ENCODE results near the gene RBM15.

The RBM15 gene

GRCh38 chr1:110364221-110364620 is 25.0 kb downstream of the RBM15 start:
- CTCF ChIA-PET, result interaction anchor here (0.7 kb wide), 1 partner anchor 66 kb away, joined by 3 read pairs; no protein-coding TSS in a partner anchor

GRCh38 chr1:110370827-110371226 is 31.6 kb downstream of the RBM15 start:
- POLR2A ChIA-PET, result no interaction called here
- Histone ChIP-seq H3K27ac (ENCODE audit: extremely low read depth, low read depth, low read length) (no peak overlapping the region), H3K4me1 (ENCODE audit: control insufficient read depth, insufficient read depth, low read length) (no peaks in the 10 kb centered on the region), H3K9me3 (ENCODE audit: control insufficient read depth, insufficient read depth, low read depth, low read length) (no peaks in the 10 kb centered on the region), H3K4me3 (ENCODE audit: low read depth, low read length) (no peak overlapping the region), H3K36me3 (ENCODE audit: control insufficient read depth in 2 of 2, insufficient read depth in 1 of 2, low read length in 2 of 2) (peaks cover 45 to 67% of the 10 kb centered on the region in 2 experiments)
- TF ChIP-seq, protein P1, sequence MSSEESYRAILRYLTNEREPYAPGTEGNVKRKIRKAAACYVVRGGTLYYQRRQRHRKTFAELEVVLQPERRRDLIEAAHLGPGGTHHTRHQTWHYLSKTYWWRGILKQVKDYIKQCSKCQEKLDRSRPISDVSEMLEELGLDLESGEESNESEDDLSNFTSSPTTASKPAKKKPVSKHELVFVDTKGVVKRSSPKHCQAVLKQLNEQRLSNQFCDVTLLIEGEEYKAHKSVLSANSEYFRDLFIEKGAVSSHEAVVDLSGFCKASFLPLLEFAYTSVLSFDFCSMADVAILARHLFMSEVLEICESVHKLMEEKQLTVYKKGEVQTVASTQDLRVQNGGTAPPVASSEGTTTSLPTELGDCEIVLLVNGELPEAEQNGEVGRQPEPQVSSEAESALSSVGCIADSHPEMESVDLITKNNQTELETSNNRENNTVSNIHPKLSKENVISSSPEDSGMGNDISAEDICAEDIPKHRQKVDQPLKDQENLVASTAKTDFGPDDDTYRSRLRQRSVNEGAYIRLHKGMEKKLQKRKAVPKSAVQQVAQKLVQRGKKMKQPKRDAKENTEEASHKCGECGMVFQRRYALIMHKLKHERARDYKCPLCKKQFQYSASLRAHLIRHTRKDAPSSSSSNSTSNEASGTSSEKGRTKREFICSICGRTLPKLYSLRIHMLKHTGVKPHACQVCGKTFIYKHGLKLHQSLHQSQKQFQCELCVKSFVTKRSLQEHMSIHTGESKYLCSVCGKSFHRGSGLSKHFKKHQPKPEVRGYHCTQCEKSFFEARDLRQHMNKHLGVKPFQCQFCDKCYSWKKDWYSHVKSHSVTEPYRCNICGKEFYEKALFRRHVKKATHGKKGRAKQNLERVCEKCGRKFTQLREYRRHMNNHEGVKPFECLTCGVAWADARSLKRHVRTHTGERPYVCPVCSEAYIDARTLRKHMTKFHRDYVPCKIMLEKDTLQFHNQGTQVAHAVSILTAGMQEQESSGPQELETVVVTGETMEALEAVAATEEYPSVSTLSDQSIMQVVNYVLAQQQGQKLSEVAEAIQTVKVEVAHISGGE (tag by site-specific recombination; conservative IDR thresholded peaks at IDR 0.05; ENCODE audit: low read depth), result no peak
- no peak for TF ChIP-seq ZBTB6 (tag by site-specific recombination; IDR thresholded peaks at IDR 0.05)
- TF ChIP-seq KLF1 (tag by site-specific recombination; IDR thresholded peaks at IDR 0.05), result no peak
- no peak for TF ChIP-seq ZBTB26 (tag by site-specific recombination; optimal IDR thresholded peaks at IDR 0.05)
- CTCF ChIA-PET, result no interaction called here

More at GRCh38 chr1:110364221-110364620, 25.0 kb downstream of the RBM15 start:
- Histone ChIP-seq H3K9me3 (ENCODE audit: control insufficient read depth, insufficient read depth, low read depth, low read length) (no peaks in the 10 kb centered on the region), H3K36me3 (ENCODE audit: control insufficient read depth in 2 of 2, insufficient read depth in 1 of 2, low read length in 2 of 2) (peaks cover 45 to 57% of the 10 kb centered on the region in 2 experiments), H3K4me1 (ENCODE audit: control insufficient read depth, insufficient read depth, low read length) (no peaks in the 10 kb centered on the region), H3K27ac (ENCODE audit: extremely low read depth, low read depth, low read length) (no peak overlapping the region), H3K4me3 (ENCODE audit: low read depth, low read length) (no peak overlapping the region)
- POLR2A ChIA-PET, result no interaction called here
- TF ChIP-seq, protein P2, sequence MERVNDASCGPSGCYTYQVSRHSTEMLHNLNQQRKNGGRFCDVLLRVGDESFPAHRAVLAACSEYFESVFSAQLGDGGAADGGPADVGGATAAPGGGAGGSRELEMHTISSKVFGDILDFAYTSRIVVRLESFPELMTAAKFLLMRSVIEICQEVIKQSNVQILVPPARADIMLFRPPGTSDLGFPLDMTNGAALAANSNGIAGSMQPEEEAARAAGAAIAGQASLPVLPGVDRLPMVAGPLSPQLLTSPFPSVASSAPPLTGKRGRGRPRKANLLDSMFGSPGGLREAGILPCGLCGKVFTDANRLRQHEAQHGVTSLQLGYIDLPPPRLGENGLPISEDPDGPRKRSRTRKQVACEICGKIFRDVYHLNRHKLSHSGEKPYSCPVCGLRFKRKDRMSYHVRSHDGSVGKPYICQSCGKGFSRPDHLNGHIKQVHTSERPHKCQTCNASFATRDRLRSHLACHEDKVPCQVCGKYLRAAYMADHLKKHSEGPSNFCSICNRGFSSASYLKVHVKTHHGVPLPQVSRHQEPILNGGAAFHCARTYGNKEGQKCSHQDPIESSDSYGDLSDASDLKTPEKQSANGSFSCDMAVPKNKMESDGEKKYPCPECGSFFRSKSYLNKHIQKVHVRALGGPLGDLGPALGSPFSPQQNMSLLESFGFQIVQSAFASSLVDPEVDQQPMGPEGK (tag by site-specific recombination; IDR thresholded peaks at IDR 0.05), result no peak
- TF ChIP-seq ZNF416 (tag by site-specific recombination; IDR thresholded peaks at IDR 0.05) (no peak), ZNF24 (tag by site-specific recombination; IDR thresholded peaks at IDR 0.05) (no peak), ZNF202 (tag by site-specific recombination; IDR thresholded peaks at IDR 0.05; ENCODE audit: borderline replicate concordance) (no peak)

- H3K4me3 ChIP-seq (ENCODE audit: low read depth, low read length), result no peak overlapping the region
- TF ChIP-seq SCRT1 (tag by site-specific recombination; IDR thresholded peaks at IDR 0.05; ENCODE audit: borderline replicate concordance) (no peak), ZNF548 (tag by site-specific recombination; IDR thresholded peaks at IDR 0.05) (no peak), ZSCAN4 (tag by site-specific recombination; IDR thresholded peaks at IDR 0.05) (no peak), ZNF138 (tag by site-specific recombination; IDR thresholded peaks at IDR 0.05; ENCODE audit: borderline replicate concordance) (no peak), ZBTB8A (tag by site-specific recombination; IDR thresholded peaks at IDR 0.05) (no peak), ZNF146 (tag by site-specific recombination; IDR thresholded peaks at IDR 0.05) (no peak), ZNF837 (tag by site-specific recombination; IDR thresholded peaks at IDR 0.05) (no peak)
- TF ChIP-seq, protein P3, sequence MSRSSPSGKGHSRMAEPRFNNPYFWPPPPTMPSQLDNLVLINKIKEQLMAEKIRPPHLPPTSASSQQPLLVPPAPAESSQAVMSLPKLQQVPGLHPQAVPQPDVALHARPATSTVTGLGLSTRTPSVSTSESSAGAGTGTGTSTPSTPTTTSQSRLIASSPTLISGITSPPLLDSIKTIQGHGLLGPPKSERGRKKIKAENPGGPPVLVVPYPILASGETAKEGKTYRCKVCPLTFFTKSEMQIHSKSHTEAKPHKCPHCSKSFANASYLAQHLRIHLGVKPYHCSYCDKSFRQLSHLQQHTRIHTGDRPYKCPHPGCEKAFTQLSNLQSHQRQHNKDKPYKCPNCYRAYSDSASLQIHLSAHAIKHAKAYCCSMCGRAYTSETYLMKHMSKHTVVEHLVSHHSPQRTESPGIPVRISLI (tag by site-specific recombination; IDR thresholded peaks at IDR 0.05), result no peak
- TF ChIP-seq, protein P2 (tag by site-specific recombination; IDR thresholded peaks at IDR 0.05), result no peak
- no peak overlapping the region for H3K27ac ChIP-seq (ENCODE audit: extremely low read depth, low read depth, low read length)
- POLR2A ChIA-PET, result no interaction called here
- CTCF ChIA-PET, result no interaction called here
- no peaks in the 10 kb centered on the region for H3K9me3 ChIP-seq (ENCODE audit: control insufficient read depth, insufficient read depth, low read depth, low read length)
- H3K4me1 ChIP-seq (ENCODE audit: control insufficient read depth, insufficient read depth, low read length), result no peaks in the 10 kb centered on the region
- peaks cover 28 to 85% of the 10 kb centered on the region in 2 experiments for H3K36me3 ChIP-seq (ENCODE audit: control insufficient read depth in 2 of 2, insufficient read depth in 1 of 2, low read length in 2 of 2)
Measured at GRCh38 chr1:110375490-110375889, 36.3 kb downstream of the RBM15 start.

Measured in HEK293 (cell line).